ENCODE data around the gene CDC6. TPM values are rescaled to one million over a fixed set of nuclear protein-coding genes. Genes with fewer than 3 reads are reported as not detected.
A peak's percentile ranks its signal among the peaks of the same experiment; 100 is the strongest.

CDC6 gene
- total and polyA plus RNA-seq, 12 donors = 0.49 to 3.0 (median 0.86) TPM

DNA sequence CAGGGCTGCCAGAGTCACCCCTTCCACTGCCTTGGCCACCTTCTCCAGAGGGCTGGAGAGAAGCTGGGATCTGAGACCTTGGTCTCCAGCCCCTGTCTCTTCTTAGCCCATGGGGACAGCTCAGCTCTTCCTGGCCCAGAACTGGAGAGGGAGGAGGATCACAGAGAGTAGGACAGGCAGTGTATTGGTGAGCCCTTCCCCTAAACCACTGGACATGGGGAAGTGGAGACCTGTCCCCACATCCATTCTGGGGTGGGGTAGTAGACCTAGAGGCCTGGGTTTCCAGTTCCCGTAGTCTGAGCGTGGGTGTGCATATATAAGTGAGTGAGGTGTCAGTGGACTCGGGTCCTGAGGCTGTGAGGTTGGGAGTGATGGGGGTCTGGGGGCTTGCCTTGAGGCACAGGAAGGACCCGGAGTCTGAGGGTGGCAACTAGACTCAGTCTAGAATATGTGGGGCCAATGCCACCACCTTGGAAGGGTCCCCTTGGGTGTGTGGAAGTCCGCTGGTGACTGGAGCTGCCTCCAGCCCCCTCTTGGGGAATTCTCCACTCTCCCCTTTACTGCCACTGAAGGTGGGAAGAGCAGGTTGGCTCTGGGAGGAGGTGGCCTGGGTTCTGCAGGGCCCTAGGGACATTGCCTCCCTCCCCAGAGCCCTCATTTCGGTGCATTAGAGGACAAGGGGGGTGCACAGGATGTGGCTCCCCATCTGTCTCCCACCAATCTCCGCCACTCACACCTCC is 56.9 kb downstream of the CDC6 start:
- Histone ChIP-seq H3K4me1 (peaks cover 39 to 82% (median 77%) of the 10 kb centered on the region in 9 donors), H3K9me3 (no peaks in the 10 kb centered on the region), H3K4me3 (peak overlapping the region; percentile 78 to 97 (median 90)), H3K27me3 (no peaks in the 10 kb centered on the region), H3K27ac (peak overlapping the region; percentile 88 to 99 (median 98)), H3K36me3 (peaks cover 0 to 27% (median 5%) of the 10 kb centered on the region in 9 donors)
- ATAC-seq = peak in 7 of 8 donors; percentile 1 to 28 (median 9)
- TF ChIP-seq CTCF (IDR thresholded peaks at IDR 0.05) = no peak
- DNase-seq = no peak
- 31 to 38% methylated on average over 7 of the region's 7 CpGs for WGBS, 2 donors
- intact Hi-C loops (cut with DNase I) = loop anchor here in 2 of 10 donors (5.0 to 10.0 kb wide), 2 partner anchors 32 to 230 kb away; no protein-coding TSS in a partner anchor

DNA sequence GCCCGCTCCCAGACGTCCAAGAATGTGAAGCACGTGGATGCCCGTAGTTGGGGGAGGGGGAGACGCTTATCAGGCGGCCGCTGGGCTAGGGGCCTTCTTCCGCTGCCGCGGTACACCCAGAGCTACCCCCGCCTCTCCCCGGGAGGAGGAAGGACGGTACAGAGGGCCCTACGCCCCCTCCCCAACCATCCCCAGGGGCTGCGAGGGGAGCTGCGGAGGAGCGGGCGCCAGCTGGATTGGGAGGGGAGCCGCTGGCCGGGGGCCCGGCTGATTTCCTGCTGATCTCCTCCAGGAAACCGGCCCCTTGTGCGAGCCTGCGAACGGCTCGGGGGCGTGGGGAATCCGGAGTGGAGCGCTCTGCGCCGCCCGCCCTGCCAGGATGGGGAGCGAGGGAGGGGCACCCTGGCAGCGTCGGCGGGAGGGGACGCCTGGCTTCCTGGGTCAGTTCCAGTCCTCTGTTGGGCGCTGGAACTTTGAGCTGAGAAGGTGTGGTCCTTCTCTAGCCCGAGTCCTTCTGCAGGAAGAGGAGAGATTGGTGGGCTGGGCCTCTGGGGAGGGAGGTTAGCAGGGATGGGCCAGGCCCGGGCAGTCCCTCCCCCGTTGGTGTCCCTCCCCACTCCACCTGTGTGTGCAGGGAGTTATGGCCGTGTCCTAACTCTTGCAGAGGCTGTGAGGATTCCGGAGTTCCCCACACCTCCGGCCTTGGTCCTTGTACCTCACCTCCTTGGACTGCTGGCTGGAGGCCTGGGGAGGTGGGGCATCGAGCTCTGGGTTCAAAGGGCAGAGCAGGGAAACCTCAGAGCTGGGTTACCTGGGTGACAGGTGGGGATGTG is 57.7 kb downstream of the CDC6 start:
- WGBS, 2 donors = 2 to 3% methylated on average over 45 of the region's 45 CpGs
- no peaks in the 10 kb centered on the region for H3K9me3 ChIP-seq
- ATAC-seq (peak; percentile 13 to 52 (median 40)), DNase-seq (peak; percentile 83)
- peaks cover 0 to 27% (median 9%) of the 10 kb centered on the region in 9 donors for H3K36me3 ChIP-seq
- peak overlapping the region; percentile 78 to 97 (median 90) for H3K4me3 ChIP-seq
- H3K27me3 ChIP-seq = no peaks in the 10 kb centered on the region
- intact Hi-C loops (cut with DNase I) = loop anchor here in 2 of 10 donors (5.0 to 10.0 kb wide), 2 partner anchors 33 to 231 kb away; no protein-coding TSS in a partner anchor
- no peak for TF ChIP-seq CTCF (IDR thresholded peaks at IDR 0.05)
- peaks cover 47 to 84% (median 77%) of the 10 kb centered on the region in 9 donors for H3K4me1 ChIP-seq
- H3K27ac ChIP-seq = peak overlapping the region; percentile 88 to 99 (median 98)

DNA sequence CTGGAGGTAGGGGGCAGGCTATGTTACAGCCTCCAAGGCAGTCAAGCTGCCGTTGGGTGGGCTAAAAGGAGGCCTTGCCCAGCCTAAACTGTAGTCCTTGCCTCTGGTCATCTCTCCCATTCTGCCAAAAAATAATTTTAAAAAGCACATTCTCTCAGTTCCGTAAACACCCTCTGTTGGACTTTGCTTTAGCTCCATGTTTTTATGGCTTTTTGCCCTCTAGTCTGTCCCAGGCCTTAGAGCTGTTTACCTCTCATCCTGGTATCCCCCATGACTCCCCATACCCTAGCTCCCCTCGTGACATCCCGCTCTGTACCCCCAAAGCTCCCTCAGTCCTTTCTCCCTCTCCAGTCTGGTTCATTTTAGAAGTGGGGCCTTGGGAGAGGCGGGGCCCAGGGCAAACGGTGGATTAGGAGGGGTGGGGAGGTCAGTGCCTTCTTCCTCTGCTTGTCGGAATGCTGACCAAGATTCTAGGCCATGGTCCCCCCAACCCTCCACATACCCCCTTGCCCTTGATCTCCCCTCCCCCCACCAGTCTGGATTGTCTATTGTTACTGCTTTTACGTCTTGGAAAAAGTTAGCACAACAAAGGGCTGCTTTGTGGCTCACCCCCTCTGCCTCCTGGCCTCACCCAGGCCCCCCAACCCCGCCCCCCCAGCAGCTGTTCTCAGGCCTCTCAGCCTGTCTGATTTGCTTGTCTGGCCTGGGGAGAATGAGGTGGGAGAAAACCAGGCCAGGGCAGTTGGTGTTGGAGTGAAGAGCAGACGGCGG is 58.5 kb downstream of the CDC6 start:
- intact Hi-C loops (cut with DNase I) = loop anchor here in 3 of 10 donors (2.0 to 10.0 kb wide), 3 partner anchors 27 to 231 kb away; no protein-coding TSS in a partner anchor
- no peak for TF ChIP-seq CTCF (IDR thresholded peaks at IDR 0.05)
- Histone ChIP-seq H3K9me3 (no peaks in the 10 kb centered on the region), H3K4me1 (peaks cover 43 to 83% (median 77%) of the 10 kb centered on the region in 9 donors), H3K4me3 (peak overlapping the region; percentile 20 to 97 (median 90)), H3K27ac (peak overlapping the region; percentile 88 to 99 (median 98)), H3K27me3 (no peaks in the 10 kb centered on the region), H3K36me3 (peaks cover 0 to 31% (median 9%) of the 10 kb centered on the region in 9 donors)
- 37 to 43% methylated on average over 11 of the region's 11 CpGs for WGBS, 2 donors
- ATAC-seq = no peak
- no peak for DNase-seq
